Right lung (tissue), 5 donors: ENCODE data around the gene NRARP. TPM values are rescaled to one million over a fixed set of nuclear protein-coding genes. Genes with fewer than 3 reads are reported as not detected.

Experiments
- DNase-seq, 2 donors: peaks; one replicate each; pipeline ENCODE4 v3.0.0-alpha.2; 2013
- polyA plus RNA-seq, 5 donors: library from polyadenylated mRNA; unstranded; fragments of 120-200 nt; gene quantifications; one replicate each; pipeline versions ENCODE4 v1.2.1 to v1.2.3, GENCODE V29; 2013; ENCODE audit warnings: inconsistent platforms in 1 of 5, low replicate concordance in 1 of 5; ENCODE audit not compliant: insufficient read length in 5 of 5, insufficient read depth in 1 of 5

NRARP gene
- polyA plus RNA-seq, 5 donors, result 7.5 to 14.7 (median 9.0) TPM

GRCh38 chr9:137325124-137325523 lies 23.1 kb upstream of the NRARP start:
- DNase-seq, result no peak

GRCh38 chr9:137323531-137324331 lies 21.7 kb upstream of the NRARP start:
- no peak for DNase-seq

- no peak for DNase-seq
Measured at GRCh38 chr9:137321726-137322361, 19.8 kb upstream of the NRARP start.

- no peak for DNase-seq
Measured at GRCh38 chr9:137320555-137321384, 18.7 kb upstream of the NRARP start.

GRCh38 chr9:137319739-137320551 lies 17.9 kb upstream of the NRARP start:
- DNase-seq, result no peak

- no peak for DNase-seq
Measured at GRCh38 chr9:137319011-137319738, 17.1 kb upstream of the NRARP start.

- DNase-seq, result no peak
Measured at GRCh38 chr9:137318602-137319001, 16.5 kb upstream of the NRARP start.

- no peak for DNase-seq
Measured at GRCh38 chr9:137317718-137318511, 15.8 kb upstream of the NRARP start.

- no peak for DNase-seq
Measured at GRCh38 chr9:137317021-137317717, 15.1 kb upstream of the NRARP start.

- no peak for DNase-seq
Measured at GRCh38 chr9:137316012-137316981, 14.2 kb upstream of the NRARP start.

GRCh38 chr9:137315581-137316011 lies 13.5 kb upstream of the NRARP start:
- DNase-seq, result no peak

- no peak for DNase-seq
Measured at GRCh38 chr9:137314561-137315560, 12.8 kb upstream of the NRARP start.

GRCh38 chr9:137313956-137314560 lies 12.0 kb upstream of the NRARP start:
- DNase-seq, result no peak

GRCh38 chr9:137313326-137313936 lies 11.4 kb upstream of the NRARP start:
- no peak for DNase-seq

- DNase-seq, result no peak
Measured at GRCh38 chr9:137312852-137313325, 10.8 kb upstream of the NRARP start.
